ENCODE measurements around the gene NSUN3.

DNA sequence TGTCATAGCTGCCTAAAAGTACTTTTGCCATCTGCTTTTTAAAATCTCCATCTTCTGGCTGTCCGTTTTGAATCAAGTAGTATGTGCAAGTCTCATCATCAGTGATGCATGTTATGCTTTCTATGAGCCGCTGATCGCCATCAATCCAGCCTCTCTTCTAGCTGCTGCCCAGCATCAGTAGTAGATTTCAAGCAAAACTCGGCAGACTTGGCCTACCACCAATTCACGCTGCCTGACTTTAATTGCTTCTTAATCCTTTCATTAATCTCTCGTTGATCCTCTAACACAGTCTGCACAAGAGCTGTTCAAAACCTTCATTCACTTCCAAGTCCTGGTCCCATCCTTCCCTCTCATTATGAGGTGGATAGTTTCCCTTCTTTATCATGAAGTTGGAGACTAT, 104.9 kb downstream of the NSUN3 start:
- TF ChIP-seq, protein P1, sequence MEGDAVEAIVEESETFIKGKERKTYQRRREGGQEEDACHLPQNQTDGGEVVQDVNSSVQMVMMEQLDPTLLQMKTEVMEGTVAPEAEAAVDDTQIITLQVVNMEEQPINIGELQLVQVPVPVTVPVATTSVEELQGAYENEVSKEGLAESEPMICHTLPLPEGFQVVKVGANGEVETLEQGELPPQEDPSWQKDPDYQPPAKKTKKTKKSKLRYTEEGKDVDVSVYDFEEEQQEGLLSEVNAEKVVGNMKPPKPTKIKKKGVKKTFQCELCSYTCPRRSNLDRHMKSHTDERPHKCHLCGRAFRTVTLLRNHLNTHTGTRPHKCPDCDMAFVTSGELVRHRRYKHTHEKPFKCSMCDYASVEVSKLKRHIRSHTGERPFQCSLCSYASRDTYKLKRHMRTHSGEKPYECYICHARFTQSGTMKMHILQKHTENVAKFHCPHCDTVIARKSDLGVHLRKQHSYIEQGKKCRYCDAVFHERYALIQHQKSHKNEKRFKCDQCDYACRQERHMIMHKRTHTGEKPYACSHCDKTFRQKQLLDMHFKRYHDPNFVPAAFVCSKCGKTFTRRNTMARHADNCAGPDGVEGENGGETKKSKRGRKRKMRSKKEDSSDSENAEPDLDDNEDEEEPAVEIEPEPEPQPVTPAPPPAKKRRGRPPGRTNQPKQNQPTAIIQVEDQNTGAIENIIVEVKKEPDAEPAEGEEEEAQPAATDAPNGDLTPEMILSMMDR (IDR thresholded peaks at IDR 0.05): no peak
- TF ChIP-seq POLR2A (IDR thresholded peaks at IDR 0.05): no peak

Measured in adrenal gland (tissue), 5 donors.